NCI-H226 (cell line): ENCODE measurements around the gene ZNF611.
A peak's percentile ranks its signal among the peaks of the same experiment; 100 is the strongest.
"Not testable (repeated sequence)": the region's sequence is repeated elsewhere in the genome, so short reads cannot be mapped to it uniquely, and the experiment has no call there.

Experiments used
- DNase-seq: peaks from one replicate; pipeline ENCODE4 v3.0.0-alpha.2; 2015

Gene ZNF611

GRCh38 chr19:52734893-52735661, at the start of gene ZNF611:
Gene ZNF611, minus strand, starts transcription at chr19:52735044. Its CDS starts 19,150 bp downstream, at chr19:52715894.
- peak; percentile 92 for DNase-seq

- not testable (repeated sequence) for DNase-seq
Observed at GRCh38 chr19:52782864-52783263, 48.0 kb upstream of the ZNF611 start.

- no peak for DNase-seq
Observed at GRCh38 chr19:52778811-52779210, 44.0 kb upstream of the ZNF611 start.

- not testable (repeated sequence) for DNase-seq
Observed at GRCh38 chr19:52756447-52756846, 21.6 kb upstream of the ZNF611 start.

GRCh38 chr19:52749780-52750179, 14.9 kb upstream of the ZNF611 start:
- DNase-seq: no peak

GRCh38 chr19:52748336-52748950, 13.6 kb upstream of the ZNF611 start:
- DNase-seq: peak; percentile 36

- not testable (repeated sequence) for DNase-seq
Observed at GRCh38 chr19:52745919-52746318, 11.1 kb upstream of the ZNF611 start.

- no peak for DNase-seq
Observed at GRCh38 chr19:52743091-52743490, 8.2 kb upstream of the ZNF611 start.

- no peak for DNase-seq
Observed at GRCh38 chr19:52742516-52742915, 7.7 kb upstream of the ZNF611 start.

- no peak for DNase-seq
Observed at GRCh38 chr19:52741951-52742485, 7.2 kb upstream of the ZNF611 start.

GRCh38 chr19:52741371-52741770, 6.5 kb upstream of the ZNF611 start:
- not testable (repeated sequence) for DNase-seq

GRCh38 chr19:52739576-52739975, 4.7 kb upstream of the ZNF611 start:
- no peak for DNase-seq

- no peak for DNase-seq
Observed at GRCh38 chr19:52735734-52736133, 890 bp upstream of the ZNF611 start.

GRCh38 chr19:52734331-52734892, 432 bp downstream of the ZNF611 start:
- no peak for DNase-seq

- not testable (repeated sequence) for DNase-seq
Observed at GRCh38 chr19:52726051-52726450, 8.8 kb downstream of the ZNF611 start.

GRCh38 chr19:52725528-52725961, 9.3 kb downstream of the ZNF611 start:
- no peak for DNase-seq

GRCh38 chr19:52724701-52725514, 9.9 kb downstream of the ZNF611 start:
- no peak for DNase-seq

GRCh38 chr19:52723907-52724598, 10.8 kb downstream of the ZNF611 start:
- DNase-seq: peak; percentile 30

- DNase-seq: peak; percentile 95
Observed at GRCh38 chr19:52722062-52723003, 12.5 kb downstream of the ZNF611 start.

- not testable (repeated sequence) for DNase-seq
Observed at GRCh38 chr19:52720541-52720940, 14.3 kb downstream of the ZNF611 start.

GRCh38 chr19:52716522-52716921, 18.3 kb downstream of the ZNF611 start:
- DNase-seq: no peak
